HEK293 (cell line): ENCODE data around the gene SLA2.

Experiments used
- CTCF ChIA-PET: fragments of 350-600 bp; formaldehyde crosslinking; extraction: SDS; loops from one replicate; lab custom pipeline; 2021; ENCODE audit warnings: antibody characterized with exemption; lab: Yijun Ruan, JAX
- POLR2A ChIA-PET: fragments of 300-600 bp; formaldehyde crosslinking; extraction: SDS; loops from one replicate; lab custom pipeline; 2020; ENCODE audit warnings: antibody characterized with exemption, inconsistent platforms; lab: Yijun Ruan, JAX
- H3K27ac ChIP-seq: fragments of 200-500 bp; sonication (Bioruptor generic); 2 replicates; pipeline ENCODE4 v1.5.1; 2014; ENCODE audit warnings: low read depth, low read length, control low read depth, inconsistent platforms; ENCODE audit errors: extremely low read depth
- H3K36me3 ChIP-seq, 2 experiments: fragments of 200-500 bp in 1 of 2; sonication (Bioruptor generic) in 1 of 2; 1 replicate in 1 of 2; 2 replicates in 1 of 2; pipeline ENCODE4 v1.5.1; 2014 to 2017; ENCODE audit warnings: inconsistent platforms in 2 of 2, low read length in 2 of 2; ENCODE audit not compliant: control insufficient read depth in 2 of 2, insufficient read depth in 1 of 2
- H3K4me1 ChIP-seq: fragments of 200-500 bp; sonication (Bioruptor generic); 2 replicates; pipeline ENCODE4 v1.5.1; 2014; ENCODE audit warnings: mild to moderate bottlenecking, low read length, inconsistent platforms; ENCODE audit not compliant: control insufficient read depth, insufficient read depth
- H3K4me3 ChIP-seq: 2 replicates; pipeline ENCODE4 v1.5.1; 2011; ENCODE audit warnings: low read depth, mild to moderate bottlenecking, control low read depth, low read length, moderate library complexity
- H3K9me3 ChIP-seq: fragments of 200-500 bp; sonication (Bioruptor generic); 2 replicates; pipeline ENCODE4 v1.5.1; 2014; ENCODE audit warnings: low read depth, low read length, inconsistent platforms; ENCODE audit not compliant: control insufficient read depth, insufficient read depth
- GLI2 ChIP-seq: fragments of 450-650 bp; formaldehyde crosslinking; IDR thresholded peaks from 2 replicates; pipeline ENCODE4; 2017; ENCODE audit warnings: missing biosample characterization, missing genetic modification characterization, low read depth, borderline replicate concordance
- HOXA7 ChIP-seq: sonication (generic); formaldehyde crosslinking; IDR thresholded peaks from 2 replicates; pipeline ENCODE4 v1.8.1; 2022; ENCODE audit warnings: missing genetic modification reagents, borderline replicate concordance
- SCRT2 ChIP-seq: fragments of 450-650 bp; formaldehyde crosslinking; IDR thresholded peaks from 2 replicates; pipeline ENCODE4 v1.5.1; 2016; ENCODE audit warnings: missing biosample characterization, missing genetic modification characterization
- SP3 ChIP-seq: fragments of 450-650 bp; formaldehyde crosslinking; IDR thresholded peaks from 2 replicates; pipeline ENCODE4 v1.5.1; 2016; ENCODE audit warnings: missing biosample characterization, missing genetic modification characterization
- ZNF169 ChIP-seq: fragments of 450-650 bp; formaldehyde crosslinking; IDR thresholded peaks from 2 replicates; pipeline ENCODE4 v1.5.1; 2016; ENCODE audit warnings: missing biosample characterization, missing genetic modification characterization
- ZNF174 ChIP-seq: fragments of 450-650 bp; formaldehyde crosslinking; IDR thresholded peaks from 2 replicates; pipeline ENCODE4 v1.5.0; 2017; ENCODE audit warnings: missing biosample characterization, mild to moderate bottlenecking, missing genetic modification characterization
- ZNF202 ChIP-seq: fragments of 450-650 bp; formaldehyde crosslinking; IDR thresholded peaks from 2 replicates; pipeline ENCODE4 v1.5.1; 2016; ENCODE audit warnings: missing biosample characterization, missing genetic modification characterization, borderline replicate concordance
- ZNF223 ChIP-seq: fragments of 450-650 bp; formaldehyde crosslinking; IDR thresholded peaks from 2 replicates; pipeline ENCODE4 v1.5.1; 2016; ENCODE audit warnings: missing biosample characterization, missing genetic modification characterization
- ZNF23 ChIP-seq: fragments of 450-650 bp; formaldehyde crosslinking; IDR thresholded peaks from 2 replicates; pipeline ENCODE4 v1.5.1; 2016; ENCODE audit warnings: missing biosample characterization, missing genetic modification characterization, borderline replicate concordance
- ZNF324 ChIP-seq: fragments of 450-650 bp; formaldehyde crosslinking; IDR thresholded peaks from 2 replicates; pipeline ENCODE4 v1.5.1; 2016; ENCODE audit warnings: missing biosample characterization, missing genetic modification characterization
- ZNF350 ChIP-seq: fragments of 450-650 bp; formaldehyde crosslinking; IDR thresholded peaks from 2 replicates; pipeline ENCODE4 v1.5.0; 2017; ENCODE audit warnings: missing biosample characterization, mild to moderate bottlenecking, missing genetic modification characterization
- ZNF600 ChIP-seq: fragments of 450-650 bp; formaldehyde crosslinking; IDR thresholded peaks from 2 replicates; pipeline ENCODE4 v1.5.1; 2016; ENCODE audit warnings: missing biosample characterization, missing genetic modification characterization
- ZNF624 ChIP-seq: fragments of 450-650 bp; formaldehyde crosslinking; IDR thresholded peaks from 2 replicates; pipeline ENCODE4 v1.5.1; 2017; ENCODE audit warnings: missing biosample characterization, missing genetic modification characterization
- ZNF747 ChIP-seq: fragments of 450-650 bp; formaldehyde crosslinking; IDR thresholded peaks from 2 replicates; pipeline ENCODE4 v1.5.1; 2016; ENCODE audit warnings: missing biosample characterization, missing genetic modification characterization
- ZNF792 ChIP-seq: fragments of 450-650 bp; formaldehyde crosslinking; IDR thresholded peaks from 2 replicates; pipeline ENCODE4 v1.5.1; 2016; ENCODE audit warnings: missing biosample characterization, missing genetic modification characterization
- ZSCAN23 ChIP-seq: fragments of 450-650 bp; formaldehyde crosslinking; IDR thresholded peaks from 2 replicates; pipeline ENCODE4 v1.5.1; 2016; ENCODE audit warnings: missing biosample characterization, missing genetic modification characterization
- TF ChIP-seq, protein P1 (sequence below): fragments of 450-650 bp; formaldehyde crosslinking; IDR thresholded peaks from 2 replicates; pipeline ENCODE4 v1.5.1; 2017; ENCODE audit warnings: missing biosample characterization, missing genetic modification characterization
- TF ChIP-seq, protein P2 (sequence below): fragments of 450-650 bp; formaldehyde crosslinking; IDR thresholded peaks from 2 replicates; pipeline ENCODE4 v1.5.1; 2016; ENCODE audit warnings: missing biosample characterization, missing genetic modification characterization
- TF ChIP-seq, protein P3 (sequence below): fragments of 450-650 bp; formaldehyde crosslinking; IDR thresholded peaks from 2 replicates; pipeline ENCODE4 v1.5.1; 2016; ENCODE audit warnings: missing biosample characterization, missing genetic modification characterization
- TF ChIP-seq, protein P4 (sequence below): fragments of 450-650 bp; formaldehyde crosslinking; IDR thresholded peaks from 2 replicates; pipeline ENCODE4 v1.5.1; 2016; ENCODE audit warnings: missing biosample characterization, missing genetic modification characterization
- TF ChIP-seq, protein P5 (sequence below): fragments of 450-650 bp; formaldehyde crosslinking; IDR thresholded peaks from 2 replicates; pipeline ENCODE4 v1.5.1; 2017; ENCODE audit warnings: missing biosample characterization, missing genetic modification characterization
- TF ChIP-seq, protein P6 (sequence below): fragments of 450-650 bp; formaldehyde crosslinking; IDR thresholded peaks from 2 replicates; pipeline ENCODE4 v1.5.1; 2016; ENCODE audit warnings: missing biosample characterization, missing genetic modification characterization

Gene SLA2

DNA sequence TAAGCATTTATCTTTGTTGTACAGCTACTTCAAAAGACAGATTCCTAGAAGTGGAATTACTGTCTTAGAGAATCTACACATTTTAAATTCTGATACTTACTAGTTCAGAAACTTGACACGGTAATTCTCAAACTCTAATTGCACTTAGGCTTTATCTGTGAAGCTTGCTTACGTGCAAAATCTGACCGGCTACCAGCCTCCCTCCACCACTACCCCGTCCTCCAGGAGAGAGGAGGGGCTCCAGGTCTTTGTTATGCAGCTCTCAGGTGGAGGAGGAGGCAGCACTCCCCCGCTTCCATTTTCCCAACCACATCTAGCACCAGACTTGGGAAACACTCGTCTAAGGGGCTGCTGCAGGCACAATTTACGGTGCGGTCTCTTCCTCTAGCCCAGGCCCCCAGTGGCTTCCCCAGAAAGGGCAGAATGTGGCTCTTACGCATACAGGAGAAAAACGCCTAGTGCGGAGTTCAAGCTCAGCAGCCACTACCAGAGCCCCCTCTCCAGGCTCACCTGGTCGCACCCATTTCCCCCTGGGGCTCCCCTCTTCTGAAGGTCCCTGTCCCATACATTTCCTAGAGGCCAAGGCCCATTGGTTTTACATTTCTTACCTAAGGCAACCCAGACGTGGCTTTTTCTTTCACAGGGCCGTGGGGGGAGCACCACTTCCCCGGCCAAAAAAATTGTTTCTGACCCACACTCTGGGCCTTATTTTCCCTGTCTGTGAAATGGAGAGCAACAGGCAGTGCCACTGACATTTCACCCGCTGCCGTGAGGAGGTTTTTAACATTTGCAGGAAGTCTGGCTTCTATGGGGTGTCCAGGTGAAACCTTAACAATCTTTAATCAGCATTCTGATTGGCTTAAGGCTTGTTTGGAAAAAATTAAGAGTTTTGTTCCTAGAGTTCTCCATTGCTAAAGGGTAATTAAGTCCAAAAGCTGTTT, 74.2 kb downstream of the SLA2 start:
- Histone ChIP-seq H3K27ac (no peak overlapping the region), H3K9me3 (no peaks in the 10 kb centered on the region), H3K4me1 (peaks cover 4% of the 10 kb centered on the region; the same call in 1 of the 2 replicates), H3K36me3 (no peaks in the 10 kb centered on the region; a peak in 1 of 3 replicates), H3K4me3 (no peak overlapping the region)
- ChIA-PET CTCF (interaction anchor here (1.0 to 4.4 kb wide), 2 partner anchors 13 to 34 kb away, joined by 4 to 18 read pairs; partner anchors contain the start of gene RAB5IF), POLR2A (interaction anchor here (3.1 kb wide), 1 partner anchor 33 kb away, joined by 26 read pairs; the partner anchor contains the start of gene RAB5IF)
- TF ChIP-seq ZNF600 (peak; percentile 46; the same call in 1 of the 2 replicates), ZNF324 (no peak), ZNF169 (tag by site-specific recombination) (no peak), ZNF223 (tag by site-specific recombination) (no peak), SCRT2 (tag by site-specific recombination) (peak; percentile 56; the same call in 1 of the 2 replicates), ZNF23 (tag by site-specific recombination) (no peak), ZNF624 (tag by site-specific recombination) (no peak), HOXA7 (CRISPR knock-in tag) (no peak), ZNF350 (no peak), ZNF174 (tag by site-specific recombination) (no peak), ZNF202 (tag by site-specific recombination) (no peak), ZSCAN23 (no peak), GLI2 (tag by site-specific recombination) (no peak), ZNF792 (tag by site-specific recombination) (no peak), SP3 (no peak), ZNF747 (tag by site-specific recombination) (no peak)
- TF ChIP-seq, protein P1, sequence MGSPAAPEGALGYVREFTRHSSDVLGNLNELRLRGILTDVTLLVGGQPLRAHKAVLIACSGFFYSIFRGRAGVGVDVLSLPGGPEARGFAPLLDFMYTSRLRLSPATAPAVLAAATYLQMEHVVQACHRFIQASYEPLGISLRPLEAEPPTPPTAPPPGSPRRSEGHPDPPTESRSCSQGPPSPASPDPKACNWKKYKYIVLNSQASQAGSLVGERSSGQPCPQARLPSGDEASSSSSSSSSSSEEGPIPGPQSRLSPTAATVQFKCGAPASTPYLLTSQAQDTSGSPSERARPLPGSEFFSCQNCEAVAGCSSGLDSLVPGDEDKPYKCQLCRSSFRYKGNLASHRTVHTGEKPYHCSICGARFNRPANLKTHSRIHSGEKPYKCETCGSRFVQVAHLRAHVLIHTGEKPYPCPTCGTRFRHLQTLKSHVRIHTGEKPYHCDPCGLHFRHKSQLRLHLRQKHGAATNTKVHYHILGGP, result no peak
- TF ChIP-seq, protein P2, sequence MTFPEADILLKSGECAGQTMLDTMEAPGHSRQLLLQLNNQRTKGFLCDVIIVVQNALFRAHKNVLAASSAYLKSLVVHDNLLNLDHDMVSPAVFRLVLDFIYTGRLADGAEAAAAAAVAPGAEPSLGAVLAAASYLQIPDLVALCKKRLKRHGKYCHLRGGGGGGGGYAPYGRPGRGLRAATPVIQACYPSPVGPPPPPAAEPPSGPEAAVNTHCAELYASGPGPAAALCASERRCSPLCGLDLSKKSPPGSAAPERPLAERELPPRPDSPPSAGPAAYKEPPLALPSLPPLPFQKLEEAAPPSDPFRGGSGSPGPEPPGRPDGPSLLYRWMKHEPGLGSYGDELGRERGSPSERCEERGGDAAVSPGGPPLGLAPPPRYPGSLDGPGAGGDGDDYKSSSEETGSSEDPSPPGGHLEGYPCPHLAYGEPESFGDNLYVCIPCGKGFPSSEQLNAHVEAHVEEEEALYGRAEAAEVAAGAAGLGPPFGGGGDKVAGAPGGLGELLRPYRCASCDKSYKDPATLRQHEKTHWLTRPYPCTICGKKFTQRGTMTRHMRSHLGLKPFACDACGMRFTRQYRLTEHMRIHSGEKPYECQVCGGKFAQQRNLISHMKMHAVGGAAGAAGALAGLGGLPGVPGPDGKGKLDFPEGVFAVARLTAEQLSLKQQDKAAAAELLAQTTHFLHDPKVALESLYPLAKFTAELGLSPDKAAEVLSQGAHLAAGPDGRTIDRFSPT (tag by site-specific recombination), result no peak
- TF ChIP-seq, protein P3, sequence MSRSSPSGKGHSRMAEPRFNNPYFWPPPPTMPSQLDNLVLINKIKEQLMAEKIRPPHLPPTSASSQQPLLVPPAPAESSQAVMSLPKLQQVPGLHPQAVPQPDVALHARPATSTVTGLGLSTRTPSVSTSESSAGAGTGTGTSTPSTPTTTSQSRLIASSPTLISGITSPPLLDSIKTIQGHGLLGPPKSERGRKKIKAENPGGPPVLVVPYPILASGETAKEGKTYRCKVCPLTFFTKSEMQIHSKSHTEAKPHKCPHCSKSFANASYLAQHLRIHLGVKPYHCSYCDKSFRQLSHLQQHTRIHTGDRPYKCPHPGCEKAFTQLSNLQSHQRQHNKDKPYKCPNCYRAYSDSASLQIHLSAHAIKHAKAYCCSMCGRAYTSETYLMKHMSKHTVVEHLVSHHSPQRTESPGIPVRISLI, result no peak
- TF ChIP-seq, protein P4, sequence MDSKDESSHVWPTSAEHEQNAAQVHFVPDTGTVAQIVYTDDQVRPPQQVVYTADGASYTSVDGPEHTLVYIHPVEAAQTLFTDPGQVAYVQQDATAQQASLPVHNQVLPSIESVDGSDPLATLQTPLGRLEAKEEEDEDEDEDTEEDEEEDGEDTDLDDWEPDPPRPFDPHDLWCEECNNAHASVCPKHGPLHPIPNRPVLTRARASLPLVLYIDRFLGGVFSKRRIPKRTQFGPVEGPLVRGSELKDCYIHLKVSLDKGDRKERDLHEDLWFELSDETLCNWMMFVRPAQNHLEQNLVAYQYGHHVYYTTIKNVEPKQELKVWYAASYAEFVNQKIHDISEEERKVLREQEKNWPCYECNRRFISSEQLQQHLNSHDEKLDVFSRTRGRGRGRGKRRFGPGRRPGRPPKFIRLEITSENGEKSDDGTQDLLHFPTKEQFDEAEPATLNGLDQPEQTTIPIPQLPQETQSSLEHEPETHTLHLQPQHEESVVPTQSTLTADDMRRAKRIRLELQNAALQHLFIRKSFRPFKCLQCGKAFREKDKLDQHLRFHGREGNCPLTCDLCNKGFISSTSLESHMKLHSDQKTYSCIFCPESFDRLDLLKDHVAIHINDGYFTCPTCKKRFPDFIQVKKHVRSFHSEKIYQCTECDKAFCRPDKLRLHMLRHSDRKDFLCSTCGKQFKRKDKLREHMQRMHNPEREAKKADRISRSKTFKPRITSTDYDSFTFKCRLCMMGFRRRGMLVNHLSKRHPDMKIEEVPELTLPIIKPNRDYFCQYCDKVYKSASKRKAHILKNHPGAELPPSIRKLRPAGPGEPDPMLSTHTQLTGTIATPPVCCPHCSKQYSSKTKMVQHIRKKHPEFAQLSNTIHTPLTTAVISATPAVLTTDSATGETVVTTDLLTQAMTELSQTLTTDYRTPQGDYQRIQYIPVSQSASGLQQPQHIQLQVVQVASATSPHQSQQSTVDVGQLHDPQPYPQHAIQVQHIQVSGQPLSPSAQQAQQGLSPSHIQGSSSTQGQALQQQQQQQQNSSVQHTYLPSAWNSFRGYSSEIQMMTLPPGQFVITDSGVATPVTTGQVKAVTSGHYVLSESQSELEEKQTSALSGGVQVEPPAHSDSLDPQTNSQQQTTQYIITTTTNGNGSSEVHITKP (tag by site-specific recombination), result no peak
- TF ChIP-seq, protein P5, sequence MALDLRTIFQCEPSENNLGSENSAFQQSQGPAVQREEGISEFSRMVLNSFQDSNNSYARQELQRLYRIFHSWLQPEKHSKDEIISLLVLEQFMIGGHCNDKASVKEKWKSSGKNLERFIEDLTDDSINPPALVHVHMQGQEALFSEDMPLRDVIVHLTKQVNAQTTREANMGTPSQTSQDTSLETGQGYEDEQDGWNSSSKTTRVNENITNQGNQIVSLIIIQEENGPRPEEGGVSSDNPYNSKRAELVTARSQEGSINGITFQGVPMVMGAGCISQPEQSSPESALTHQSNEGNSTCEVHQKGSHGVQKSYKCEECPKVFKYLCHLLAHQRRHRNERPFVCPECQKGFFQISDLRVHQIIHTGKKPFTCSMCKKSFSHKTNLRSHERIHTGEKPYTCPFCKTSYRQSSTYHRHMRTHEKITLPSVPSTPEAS (tag by site-specific recombination), result no peak
- TF ChIP-seq, protein P6, sequence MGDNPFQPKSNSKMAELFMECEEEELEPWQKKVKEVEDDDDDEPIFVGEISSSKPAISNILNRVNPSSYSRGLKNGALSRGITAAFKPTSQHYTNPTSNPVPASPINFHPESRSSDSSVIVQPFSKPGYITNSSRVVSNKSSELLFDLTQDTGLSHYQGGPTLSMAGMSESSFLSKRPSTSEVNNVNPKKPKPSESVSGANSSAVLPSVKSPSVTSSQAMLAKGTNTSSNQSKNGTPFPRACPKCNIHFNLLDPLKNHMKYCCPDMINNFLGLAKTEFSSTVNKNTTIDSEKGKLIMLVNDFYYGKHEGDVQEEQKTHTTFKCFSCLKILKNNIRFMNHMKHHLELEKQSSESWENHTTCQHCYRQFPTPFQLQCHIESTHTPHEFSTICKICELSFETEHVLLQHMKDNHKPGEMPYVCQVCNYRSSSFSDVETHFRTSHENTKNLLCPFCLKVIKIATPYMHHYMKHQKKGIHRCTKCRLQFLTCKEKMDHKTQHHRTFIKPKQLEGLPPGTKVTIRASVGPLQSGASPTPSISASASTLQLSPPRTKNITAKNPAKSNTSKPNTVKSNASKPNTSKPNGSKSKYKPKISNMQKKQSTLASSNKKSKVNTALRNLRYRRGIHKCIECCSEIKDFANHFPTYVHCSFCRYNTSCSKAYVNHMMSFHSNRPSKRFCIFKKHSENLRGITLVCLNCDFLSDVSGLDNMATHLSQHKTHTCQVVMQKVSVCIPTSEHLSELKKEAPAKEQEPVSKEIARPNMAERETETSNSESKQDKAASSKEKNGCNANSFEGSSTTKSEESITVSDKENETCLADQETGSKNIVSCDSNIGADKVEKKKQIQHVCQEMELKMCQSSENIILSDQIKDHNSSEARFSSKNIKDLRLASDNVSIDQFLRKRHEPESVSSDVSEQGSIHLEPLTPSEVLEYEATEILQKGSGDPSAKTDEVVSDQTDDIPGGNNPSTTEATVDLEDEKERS (tag by site-specific recombination), result no peak
